Activated CD8-positive, alpha-beta memory T cell treated with anti-CD3 and anti-CD28 coated beads, Interleukin-2, amount 50 U/mL, for 1 hour (primary cell): Measurements from ENCODE around the gene ZNF169.
"Not testable (repeated sequence)": the region's sequence is repeated elsewhere in the genome, so short reads cannot be mapped to it uniquely, and the experiment has no call there.

Source experiments
- DNase-seq: peaks from one replicate; pipeline ENCODE4 v3.0.0-alpha.2; 2020; ENCODE audit errors: extremely low read depth

Gene ZNF169

GRCh38 chr9:94287877-94288513 lies 28.9 kb downstream of the ZNF169 start:
- DNase-seq: no peak

DNA sequence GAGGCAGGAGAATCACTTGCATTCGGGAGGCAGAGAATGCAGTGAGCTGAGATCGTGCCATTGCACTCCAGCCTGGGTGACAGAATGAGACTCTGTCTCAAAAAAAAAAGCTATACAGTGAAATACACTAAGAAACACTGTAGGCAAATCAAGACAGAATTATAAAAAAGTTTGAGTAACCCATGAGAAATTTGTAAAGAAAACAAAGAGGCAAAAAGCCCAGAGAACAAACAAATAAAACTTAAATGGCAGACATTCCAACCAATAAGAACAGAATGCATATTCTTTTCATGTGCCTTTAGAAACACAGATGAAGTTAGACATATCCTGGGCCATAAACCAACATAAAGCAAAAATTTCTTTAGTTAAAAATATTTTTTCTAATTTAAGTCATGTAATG lies 30.6 kb downstream of the ZNF169 start:
- no peak for DNase-seq

DNA sequence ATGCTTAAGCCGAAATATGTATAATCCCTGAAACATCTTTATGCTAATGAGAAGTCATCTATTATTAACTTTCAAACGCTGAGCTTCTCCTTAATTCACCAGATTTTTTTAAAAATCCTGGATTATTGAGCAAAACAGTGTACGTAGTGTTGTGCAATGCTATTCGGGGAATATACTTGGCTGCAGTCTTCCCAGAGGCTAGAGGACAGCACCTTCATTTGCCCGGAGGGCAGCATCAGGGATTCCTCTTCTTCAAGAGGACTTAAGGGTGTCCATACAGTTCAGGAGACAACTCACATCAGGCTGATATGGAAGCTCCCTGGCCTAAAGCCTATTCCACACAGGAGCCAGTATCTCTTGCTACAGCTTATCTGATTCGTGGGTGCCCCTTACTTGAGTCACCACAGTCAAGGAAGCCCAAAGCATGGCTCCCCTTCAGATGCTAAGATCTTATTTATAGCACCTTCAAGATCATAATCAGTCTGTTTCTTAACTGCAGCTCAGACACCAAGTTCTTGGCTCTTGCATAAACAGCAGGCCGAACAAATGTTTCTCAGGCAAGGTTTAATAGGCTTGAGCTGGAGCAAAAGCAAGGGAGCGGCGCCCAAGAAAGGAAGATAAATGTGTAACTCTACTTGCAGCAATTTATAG lies 40.0 kb downstream of the ZNF169 start:
- no peak for DNase-seq

- DNase-seq: no peak
Measured at GRCh38 chr9:94300470-94301301, 41.6 kb downstream of the ZNF169 start.

- DNase-seq: no peak
Measured at GRCh38 chr9:94301583-94301982, 42.5 kb downstream of the ZNF169 start.

DNA sequence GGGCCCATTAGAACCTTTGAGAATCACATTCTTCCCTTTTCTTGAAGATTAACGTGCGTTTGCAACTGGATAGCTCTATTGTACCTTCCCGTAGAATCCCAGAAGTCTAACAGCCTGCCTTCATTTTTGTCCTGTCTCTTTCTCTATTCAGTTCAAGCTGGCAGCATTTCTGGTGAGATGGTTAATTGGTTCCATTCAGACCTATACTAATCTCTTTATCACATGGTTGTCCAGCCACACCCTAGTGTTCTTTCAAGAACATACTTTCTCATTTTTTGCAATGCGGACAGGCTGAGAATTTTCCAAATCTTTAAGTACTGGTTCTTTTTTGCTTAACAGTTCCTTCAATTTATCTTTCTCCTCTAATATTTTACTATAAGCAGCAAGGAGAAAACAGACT lies 43.3 kb downstream of the ZNF169 start:
- DNase-seq: no peak

GRCh38 chr9:94303321-94303720 lies 44.2 kb downstream of the ZNF169 start:
- DNase-seq: no peak

DNA sequence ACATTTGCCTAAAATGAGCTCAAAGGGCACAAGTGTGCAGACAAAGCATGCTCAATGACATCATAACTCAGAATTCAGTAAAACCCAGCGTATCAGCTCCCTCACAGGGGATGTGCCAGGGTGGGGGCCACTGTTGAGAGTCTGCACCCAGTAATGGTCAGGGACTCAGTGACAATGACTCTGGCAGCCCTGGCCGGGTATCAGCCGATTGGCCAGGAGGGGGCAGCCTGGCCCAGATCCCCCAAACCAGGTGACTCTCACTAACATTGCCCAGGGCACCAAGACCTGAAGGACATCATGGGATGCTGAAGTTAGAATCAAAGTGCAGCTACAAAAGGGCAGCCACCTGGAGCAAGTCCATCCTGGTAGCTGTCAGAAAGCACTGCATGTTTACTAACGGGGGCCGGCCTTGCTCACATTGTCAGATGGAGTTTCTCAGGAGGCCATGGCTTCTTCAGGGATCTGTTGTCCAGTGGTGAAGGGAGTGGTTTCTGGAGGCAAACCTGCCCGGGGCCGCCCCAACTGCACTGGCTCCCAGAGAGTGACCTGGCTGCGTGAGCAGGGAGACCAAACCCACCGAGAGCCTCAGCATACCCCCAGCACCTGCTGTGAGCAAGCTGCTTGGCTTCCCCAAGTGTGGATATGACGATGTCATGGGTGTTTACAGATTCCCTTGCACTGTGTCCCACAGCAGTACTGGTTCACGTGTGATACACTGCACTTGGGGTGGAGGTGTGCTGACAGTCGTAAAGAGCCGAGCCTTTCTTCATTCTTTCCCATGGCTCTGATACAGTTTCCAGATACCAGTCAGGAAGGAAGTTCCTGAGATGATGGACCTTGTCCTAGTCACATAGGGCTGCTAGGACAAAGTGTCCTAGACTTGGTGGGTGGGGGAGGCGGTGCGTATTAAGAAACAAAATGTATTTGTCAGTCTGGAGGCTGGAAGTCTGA lies 56.2 kb downstream of the ZNF169 start:
- not testable (repeated sequence) for DNase-seq

DNA sequence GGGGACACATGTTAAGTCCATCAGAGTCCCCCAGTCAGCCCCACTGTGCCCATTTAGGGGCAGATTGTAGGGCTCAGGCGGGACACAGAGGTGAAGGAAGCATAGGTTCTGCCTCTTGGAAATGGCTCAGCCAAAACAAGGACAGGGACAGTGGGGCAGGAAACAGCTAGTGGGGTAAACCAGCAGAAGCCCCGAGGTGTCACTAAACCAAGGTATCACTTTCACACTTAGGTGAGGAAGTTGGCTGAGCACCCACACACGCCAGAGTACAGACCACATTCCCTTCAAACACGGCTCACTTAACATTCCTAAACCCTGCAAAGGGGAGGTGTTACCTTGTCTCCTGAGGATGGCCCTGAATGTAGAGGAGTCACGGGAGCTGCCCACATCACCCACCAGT lies 57.1 kb downstream of the ZNF169 start:
- not testable (repeated sequence) for DNase-seq

DNA sequence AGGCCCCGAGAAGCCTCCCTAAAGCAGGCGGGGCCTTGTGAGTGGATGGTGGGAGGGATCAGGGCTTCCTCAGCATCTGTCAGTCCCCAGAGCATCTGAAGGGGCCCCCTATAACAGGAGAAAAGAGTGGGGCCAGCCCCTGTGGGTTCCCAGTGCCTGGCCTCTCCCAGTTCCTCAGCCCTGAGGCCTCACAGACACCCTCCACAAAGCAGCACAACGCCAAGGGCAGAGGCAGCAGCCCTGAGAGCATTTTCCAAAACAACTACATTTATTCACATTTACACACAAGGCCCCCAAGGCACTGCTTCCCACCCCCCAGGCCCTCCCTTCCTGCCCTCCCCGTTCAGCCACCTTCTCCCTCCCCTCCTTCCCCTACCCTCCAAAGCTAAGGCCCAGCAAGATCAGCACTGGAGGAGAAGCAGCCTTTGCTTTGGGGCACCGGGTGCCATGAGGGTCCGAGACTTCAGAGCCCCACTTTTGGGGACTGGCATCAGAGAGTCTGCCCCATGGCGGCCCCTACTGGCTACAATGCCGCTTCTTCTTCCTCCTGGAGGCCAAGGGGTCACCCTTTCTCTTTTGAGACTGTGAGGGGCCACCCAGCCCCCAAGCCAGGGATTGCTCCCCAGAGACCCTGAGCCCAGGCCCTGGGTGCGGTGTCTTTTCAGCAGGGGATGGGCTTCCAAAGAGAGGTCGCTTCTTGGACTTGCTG lies 59.0 kb downstream of the ZNF169 start:
- DNase-seq: not testable (repeated sequence)

DNA sequence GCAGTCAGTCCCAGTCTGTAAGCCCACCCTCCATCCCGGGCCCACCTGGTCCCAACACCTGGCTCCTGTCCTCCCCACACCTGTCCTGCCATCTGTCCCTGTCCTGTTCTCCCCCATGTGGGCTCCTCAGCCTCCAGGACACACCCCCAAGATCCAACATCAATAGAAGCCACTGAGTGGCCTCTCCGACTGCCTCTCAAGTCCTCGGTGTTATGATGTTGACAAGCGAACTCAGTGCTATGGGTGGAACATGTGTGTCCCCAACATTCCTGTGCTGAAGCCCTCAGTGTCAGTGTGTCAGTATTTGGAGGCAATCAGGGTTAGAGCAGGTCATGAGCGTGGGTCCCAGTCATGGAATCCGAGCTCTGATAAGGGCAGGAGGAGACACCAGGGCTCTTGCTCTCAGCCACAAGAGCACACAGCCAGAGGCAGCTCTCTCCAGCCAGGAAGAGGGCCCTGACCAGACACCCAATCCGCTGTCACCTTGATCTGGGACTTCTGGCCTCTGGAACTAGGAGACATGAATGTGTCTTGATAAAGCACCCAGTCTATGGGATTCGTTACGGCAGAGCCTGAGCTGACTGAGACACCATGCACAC lies 63.3 kb downstream of the ZNF169 start:
- not testable (repeated sequence) for DNase-seq

DNA sequence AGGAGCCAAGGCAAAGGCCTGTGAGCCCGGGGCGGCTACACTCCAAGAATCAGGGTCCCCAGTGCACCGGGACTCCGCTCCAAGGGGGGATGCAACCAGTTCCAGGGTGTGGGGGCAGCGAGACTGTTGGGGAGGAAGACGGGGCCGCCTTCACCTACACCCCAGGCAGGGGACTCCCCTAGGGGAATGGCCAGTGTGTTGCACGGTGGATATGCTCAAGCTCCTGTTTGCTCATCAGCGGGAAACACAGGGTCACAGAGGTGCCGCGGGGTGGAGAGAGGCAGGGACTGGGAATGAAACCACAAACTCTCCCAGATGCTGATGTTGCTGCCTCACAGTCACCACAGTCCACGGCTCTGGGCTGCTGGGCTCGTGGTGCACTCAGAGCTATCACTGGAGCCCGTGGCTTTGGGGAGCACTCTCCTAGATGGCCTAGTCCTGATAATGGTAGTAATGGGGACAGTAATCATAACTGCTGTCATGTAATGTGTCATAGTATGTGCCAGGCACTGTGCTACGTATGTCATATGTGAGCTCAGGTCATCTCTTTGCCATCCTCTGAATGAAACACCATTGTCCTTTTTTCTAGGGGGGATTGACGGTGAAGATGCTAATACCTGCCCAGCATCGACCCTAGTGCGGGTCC lies 64.2 kb downstream of the ZNF169 start:
- DNase-seq: not testable (repeated sequence)

- DNase-seq: not testable (repeated sequence)
Measured at GRCh38 chr9:94325583-94325982, 66.5 kb downstream of the ZNF169 start.

- not testable (repeated sequence) for DNase-seq
Measured at GRCh38 chr9:94328544-94328943, 69.4 kb downstream of the ZNF169 start, which contains the start of gene NUTM2F. Gene NUTM2F, minus strand, starts transcription at chr9:94328644. Its CDS starts 21 bp downstream, at chr9:94328623.

- DNase-seq: not testable (repeated sequence)
Measured at GRCh38 chr9:94336445-94336844, 77.3 kb downstream of the ZNF169 start.

GRCh38 chr9:94338723-94339122 lies 79.6 kb downstream of the ZNF169 start:
- DNase-seq: not testable (repeated sequence)

- DNase-seq: not testable (repeated sequence)
Measured at GRCh38 chr9:94339657-94340056, 80.6 kb downstream of the ZNF169 start.

DNA sequence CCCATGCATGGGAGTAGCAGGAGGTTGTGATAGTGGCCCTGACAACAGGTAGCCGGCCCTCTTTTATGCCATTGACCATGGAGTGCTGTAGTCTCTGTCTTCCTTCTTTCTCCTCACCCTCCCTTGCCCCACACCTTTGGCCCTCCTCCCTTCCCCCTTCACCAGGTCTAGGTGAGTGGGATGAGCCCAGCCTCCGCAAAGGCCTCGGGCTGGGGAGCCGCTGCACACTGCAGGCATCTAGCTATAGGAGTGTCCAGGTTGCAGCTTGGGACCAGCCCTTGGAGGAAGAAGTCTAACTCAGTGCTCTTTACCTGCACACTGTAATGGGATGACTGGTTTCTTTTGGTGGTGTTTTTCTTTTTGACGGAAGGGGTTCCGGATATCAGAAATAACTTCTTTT lies 81.7 kb downstream of the ZNF169 start:
- DNase-seq: not testable (repeated sequence)

- not testable (repeated sequence) for DNase-seq
Measured at GRCh38 chr9:94341703-94342102, 82.6 kb downstream of the ZNF169 start.

GRCh38 chr9:94347451-94347850 lies 88.4 kb downstream of the ZNF169 start:
- DNase-seq: not testable (repeated sequence)
